ENCODE measurements around the gene DHDDS.
"Not testable (repeated sequence)": the region's sequence is repeated elsewhere in the genome, so short reads cannot be mapped to it uniquely, and the experiment has no call there.

Gene DHDDS

GRCh38 chr1:26431979-26432695 is at the start of gene DHDDS:
TSS of gene DHDDS (plus strand) at chr1:26432321. CDS start at chr1:26432946, 625 bp downstream.
- peak; percentile 95 to 98 for DNase-seq (ENCODE audit: low read depth in 2 of 2)

GRCh38 chr1:26384076-26384475 is 48.0 kb upstream of the DHDDS start:
- no peak for DNase-seq (ENCODE audit: low read depth in 2 of 2)

GRCh38 chr1:26385063-26385462 is 47.1 kb upstream of the DHDDS start:
- DNase-seq (ENCODE audit: low read depth in 2 of 2), result not testable (repeated sequence)

GRCh38 chr1:26387447-26387846 is 44.7 kb upstream of the DHDDS start:
- no peak for DNase-seq (ENCODE audit: low read depth in 2 of 2)

- no peak for DNase-seq (ENCODE audit: low read depth in 2 of 2)
These were observed 43.2 kb upstream of the DHDDS start for GRCh38 chr1:26388791-26389445.

GRCh38 chr1:26389604-26390247 is 42.4 kb upstream of the DHDDS start:
- no peak for DNase-seq (ENCODE audit: low read depth in 2 of 2)

- DNase-seq (ENCODE audit: low read depth in 2 of 2), result no peak
These were observed 40.7 kb upstream of the DHDDS start for GRCh38 chr1:26391450-26391849.

- no peak for DNase-seq (ENCODE audit: low read depth in 2 of 2)
These were observed 36.4 kb upstream of the DHDDS start for GRCh38 chr1:26395754-26396153.

GRCh38 chr1:26399034-26399433 is 33.1 kb upstream of the DHDDS start:
- DNase-seq (ENCODE audit: low read depth in 2 of 2), result no peak

GRCh38 chr1:26401891-26402290 is 30.2 kb upstream of the DHDDS start:
- DNase-seq (ENCODE audit: low read depth in 2 of 2), result no peak

- DNase-seq (ENCODE audit: low read depth in 2 of 2), result no peak
These were observed 28.5 kb upstream of the DHDDS start for GRCh38 chr1:26403656-26404055.

GRCh38 chr1:26404641-26405040 is 27.5 kb upstream of the DHDDS start:
- DNase-seq (ENCODE audit: low read depth in 2 of 2), result no peak

GRCh38 chr1:26405281-26405915 is 26.7 kb upstream of the DHDDS start:
- DNase-seq (ENCODE audit: low read depth in 2 of 2), result no peak

- DNase-seq (ENCODE audit: low read depth in 2 of 2), result peak; percentile 52 to 61
These were observed 23.5 kb upstream of the DHDDS start for GRCh38 chr1:26408604-26409003.

- no peak for DNase-seq (ENCODE audit: low read depth in 2 of 2)
These were observed 22.8 kb upstream of the DHDDS start for GRCh38 chr1:26409191-26409807.

GRCh38 chr1:26410706-26411623 is 21.2 kb upstream of the DHDDS start, which contains the start of gene LIN28A:
TSS of gene LIN28A (plus strand) at chr1:26410817. CDS start at chr1:26410892, 75 bp downstream.
- no peak for DNase-seq (ENCODE audit: low read depth in 2 of 2)

GRCh38 chr1:26411624-26412074 is 20.5 kb upstream of the DHDDS start:
- DNase-seq (ENCODE audit: low read depth in 2 of 2), result no peak

GRCh38 chr1:26412180-26412840 is 19.8 kb upstream of the DHDDS start:
- no peak for DNase-seq (ENCODE audit: low read depth in 2 of 2)

- DNase-seq (ENCODE audit: low read depth in 2 of 2), result no peak
These were observed 19.1 kb upstream of the DHDDS start for GRCh38 chr1:26413031-26413430.

GRCh38 chr1:26417111-26417759 is 14.9 kb upstream of the DHDDS start:
- DNase-seq (ENCODE audit: low read depth in 2 of 2), result peak; percentile 71 to 76

Data from activated CD8-positive, alpha-beta memory T cell treated with anti-CD3 and anti-CD28 coated beads for 4 hours (primary cell).